HCT116 (cell line): ENCODE measurements around the gene ANKFN1. TPM values are rescaled to one million over a fixed set of nuclear protein-coding genes. Genes with fewer than 3 reads are reported as not detected.

Experiments used
- ATAC-seq: fragments of 200-7000 bp; cut with Tn5 transposase; 2 replicates; pipeline ENCODE4 v1.9.1; 2020; ENCODE audit warnings: mild to moderate bottlenecking, moderate library complexity
- BruUV-seq: library from RNA; stranded (reverse); fragments of 400-500 nt; replicated peaks from 2 replicates; lab custom pipeline; 2021; lab: Mats Ljungman, UMichigan
- CTCF ChIA-PET: fragments of 300-600 bp; sonication (Branson Sonifier 250); formaldehyde crosslinking; loops from one replicate; lab custom pipeline; 2021; ENCODE audit warnings: antibody characterized with exemption; lab: Charles Lee
- POLR2A ChIA-PET: fragments of 300-600, 350-600 bp; sonication (Branson Sonifier 250); formaldehyde crosslinking; loops from one replicate; lab custom pipeline; 2021; ENCODE audit warnings: antibody characterized with exemption; lab: Charles Lee
- RAD21 ChIA-PET, 2 experiments: fragments of 300-600 bp; sonication (Branson Sonifier 250); formaldehyde crosslinking; loops; one replicate each; lab custom pipeline; 2023; ENCODE audit warnings: low total read pairs in 2 of 2; ENCODE audit not compliant: uncharacterized antibody in 2 of 2, unreplicated experiment in 2 of 2, low non-redundant PET in 1 of 2; lab: Charles Lee
- DNase-seq: peaks from one replicate; pipeline ENCODE4 v3.0.0-alpha.2; 2010; ENCODE audit warnings: low read depth, low spot score
- H2AFZ ChIP-seq: fragments of 200-600 bp; shearing (Covaris generic), sonication (generic); 2 replicates; pipeline ENCODE4 v1.6.1; 2017; ENCODE audit warnings: low read depth, mixed run types, mixed read lengths, antibody characterized with exemption, low read length; ENCODE audit not compliant: poor library complexity, severe bottlenecking
- H3K27ac ChIP-seq: 2 replicates; pipeline ENCODE4 v1.5.1; 2012; ENCODE audit warnings: low read depth, low read length
- H3K27me3 ChIP-seq: fragments of 200-600 bp; sonication (generic); 2 replicates; pipeline ENCODE4 v1.6.1; 2016; ENCODE audit warnings: mixed run types, low read length, mixed read lengths; ENCODE audit not compliant: insufficient read depth
- H3K36me3 ChIP-seq, 2 experiments: fragments of 200-500 bp in 1 of 2; fragments of 200-600 bp in 1 of 2; sonication (Bioruptor generic) in 1 of 2; sonication (generic) in 1 of 2; 2 replicates each; pipeline versions ENCODE4 v1.5.1 to v1.6.1; 2014 to 2016; ENCODE audit warnings: low read length in 2 of 2, inconsistent platforms in 1 of 2, mixed read lengths in 1 of 2, mixed run types in 1 of 2; ENCODE audit not compliant: insufficient read depth in 2 of 2, control insufficient read depth in 1 of 2
- H3K4me1 ChIP-seq, 2 experiments: fragments of 200-600 bp in 1 of 2; sonication (generic) in 1 of 2; 2 replicates each; pipeline versions ENCODE4 v1.5.1 to v1.6.1; 2012 to 2017; ENCODE audit warnings: low read length in 2 of 2, inconsistent platforms in 1 of 2, mild to moderate bottlenecking in 1 of 2, mixed read lengths in 1 of 2, mixed run types in 1 of 2, moderate library complexity in 1 of 2; ENCODE audit not compliant: insufficient read depth in 2 of 2, control insufficient read depth in 1 of 2
- H3K4me2 ChIP-seq: fragments of 200-600 bp; sonication (generic); 2 replicates; pipeline ENCODE4 v1.6.1; 2017; ENCODE audit warnings: mixed run types, low read length, mixed read lengths
- H3K4me3 ChIP-seq, 2 experiments: fragments of 200-600 bp in 1 of 2; sonication (generic) in 1 of 2; replicated peaks in 1 of 2; 2 replicates each; pipeline ENCODE4 v1.5.1; 2011 to 2016; ENCODE audit warnings: low read length in 2 of 2, control low read depth in 1 of 2, low read depth in 1 of 2, mild to moderate bottlenecking in 1 of 2, mixed read lengths in 1 of 2, mixed run types in 1 of 2
- H3K79me2 ChIP-seq: fragments of 200-600 bp; sonication (generic); 2 replicates; pipeline ENCODE4 v1.6.1; 2017; ENCODE audit warnings: mild to moderate bottlenecking, mixed run types, low read length, moderate library complexity, mixed read lengths; ENCODE audit not compliant: insufficient read depth
- H3K9ac ChIP-seq: fragments of 200-600 bp; sonication (generic); 2 replicates; pipeline ENCODE4 v1.6.1; 2016; ENCODE audit warnings: low read length, mixed read lengths
- H3K9me2 ChIP-seq: fragments of 200-600 bp; sonication (generic), shearing (Covaris generic); 2 replicates; pipeline ENCODE4 v1.6.1; 2017; ENCODE audit warnings: mixed run types, mild to moderate bottlenecking, moderate library complexity; ENCODE audit not compliant: insufficient read depth
- H3K9me3 ChIP-seq, 2 experiments: fragments of 200-500 bp in 1 of 2; fragments of 200-600 bp in 1 of 2; sonication (Bioruptor generic) in 1 of 2; sonication (generic) in 1 of 2; 2 replicates each; pipeline ENCODE4 v1.6.1; 2014 to 2017; ENCODE audit warnings: low read length in 2 of 2, mixed read lengths in 2 of 2, inconsistent platforms in 1 of 2, low read depth in 1 of 2, mild to moderate bottlenecking in 1 of 2, mixed run types in 1 of 2, moderate library complexity in 1 of 2; ENCODE audit not compliant: control insufficient read depth in 1 of 2, insufficient read depth in 1 of 2
- H4K20me1 ChIP-seq: fragments of 200-600 bp; sonication (generic), shearing (Covaris generic); 2 replicates; pipeline ENCODE4 v1.6.1; 2017; ENCODE audit warnings: mixed run types, mild to moderate bottlenecking, moderate library complexity; ENCODE audit not compliant: insufficient read depth
- EZH2 ChIP-seq: fragments of 200-600 bp; sonication (generic); IDR thresholded peaks from 2 replicates; pipeline ENCODE4 v1.6.1; 2017; ENCODE audit warnings: antibody characterized with exemption, mixed run types
- EZH2phosphoT487 ChIP-seq: fragments of 200-600 bp; IDR thresholded peaks from 2 replicates; pipeline ENCODE4 v1.6.1; 2018; ENCODE audit warnings: antibody characterized with exemption, borderline replicate concordance
- JUND ChIP-seq: IDR thresholded peaks from 2 replicates; pipeline ENCODE4 v1.6.1; 2012
- POLR2A ChIP-seq: IDR thresholded peaks from 2 replicates; pipeline ENCODE4 v1.7.0; 2011; ENCODE audit warnings: borderline replicate concordance; ENCODE audit not compliant: insufficient read depth, insufficient read length; ENCODE audit errors: extremely low read depth
- POLR2AphosphoS5 ChIP-seq: IDR thresholded peaks from 2 replicates; pipeline ENCODE4 v1.6.1; 2011; ENCODE audit warnings: mild to moderate bottlenecking, low read depth, low read length, moderate library complexity
- RAD21 ChIP-seq: IDR thresholded peaks from 2 replicates; pipeline ENCODE4 v1.6.1; 2012; ENCODE audit warnings: low read depth, mild to moderate bottlenecking
- SIN3A ChIP-seq: IDR thresholded peaks from 2 replicates; pipeline ENCODE4 v1.6.1; 2012; ENCODE audit warnings: low read depth
- SP1 ChIP-seq: IDR thresholded peaks from 2 replicates; pipeline ENCODE4 v1.6.1; 2012; ENCODE audit warnings: low read depth
- TCF7L2 ChIP-seq: IDR thresholded peaks from 2 replicates; pipeline ENCODE4 v1.7.0; 2011; ENCODE audit warnings: borderline replicate concordance, inconsistent platforms; ENCODE audit not compliant: insufficient read depth, insufficient read length; ENCODE audit errors: extremely low read depth
- YY1 ChIP-seq: IDR thresholded peaks from 2 replicates; pipeline ENCODE4 v1.6.1; 2011; ENCODE audit warnings: low read length, low read depth, moderate library complexity, mild to moderate bottlenecking; ENCODE audit not compliant: insufficient replicate concordance; ENCODE audit errors: extremely low read depth
- ZFX ChIP-seq: fragments of 450-650 bp; IDR thresholded peaks from 2 replicates; pipeline ENCODE4 v1.6.1; 2017
- ZNF274 ChIP-seq: fragments of 200-500 bp; sonication (Bioruptor generic); IDR thresholded peaks from 2 replicates; pipeline ENCODE4 v1.6.1; 2014; ENCODE audit warnings: mild to moderate bottlenecking, low read depth, low read length, inconsistent platforms
- intact Hi-C: fragments of 100-400 bp; cut with micrococcal nuclease; formaldehyde crosslinking; loops from 2 replicates; pipeline ENCODE4 v1.10.0; 2022
- total RNA-seq: library from RNA; stranded (reverse); gene quantifications from one replicate; pipeline ENCODE4 v1.2.1, GENCODE V29; 2021; ENCODE audit not compliant: unreplicated experiment
- TF ChIP-seq, protein P1 (sequence below): IDR thresholded peaks from 2 replicates; pipeline ENCODE4 v1.6.1; 2012
- TF ChIP-seq, protein P2 (sequence below), 3 experiments: fragments of 200-600 bp in 1 of 3; sonication (generic) in 1 of 3; IDR thresholded peaks in 2 of 3; conservative IDR thresholded peaks in 1 of 3; 2 replicates each; pipeline ENCODE4 v1.5.1; 2012 to 2017; ENCODE audit warnings: low read depth in 2 of 3, low read length in 2 of 3, antibody characterized with exemption in 1 of 3, borderline replicate concordance in 1 of 3, control low read depth in 1 of 3, mild to moderate bottlenecking in 1 of 3, mixed read lengths in 1 of 3, mixed run types in 1 of 3, moderate library complexity in 1 of 3; ENCODE audit not compliant: insufficient read depth in 1 of 3

ANKFN1 gene
- total RNA-seq, 1 experiment from 2014 or later = 1.1 TPM

DNA sequence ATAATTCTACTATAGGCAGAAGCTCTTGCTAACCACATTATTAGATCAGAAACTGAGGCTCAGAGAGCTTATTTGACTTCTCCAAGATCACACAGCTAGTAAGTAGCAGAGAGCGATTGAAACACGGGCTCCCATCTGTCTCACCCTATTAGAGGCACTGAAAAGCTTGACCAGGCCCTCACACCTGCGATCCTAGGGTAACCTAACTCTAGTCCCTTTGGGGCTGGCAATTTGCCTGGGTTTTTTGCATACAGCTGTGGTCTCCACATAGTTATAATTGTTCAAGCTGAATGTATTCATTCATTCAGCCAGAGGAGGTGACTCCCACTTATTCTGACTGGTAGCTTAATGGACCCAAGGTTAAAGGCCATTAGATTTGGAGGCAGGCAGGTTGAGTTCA lies 121.2 kb downstream of the ANKFN1 start:
- ChIA-PET POLR2A (no interaction called here), RAD21 (no interaction called here)

More for the DNA sequence above, 121.2 kb downstream of the ANKFN1 start:
- no peak overlapping the region for H2AFZ ChIP-seq
- no peaks in the 10 kb centered on the region for H3K9me2 ChIP-seq
- TF ChIP-seq POLR2AphosphoS5 (no peak), JUND (no peak), ZFX (no peak), YY1 (no peak), SIN3A (no peak), TCF7L2 (no peak), EZH2 (no peak), ZNF274 (no peak), EZH2phosphoT487 (no peak), RAD21 (no peak), SP1 (no peak), POLR2A (no peak)
- TF ChIP-seq, protein P1, sequence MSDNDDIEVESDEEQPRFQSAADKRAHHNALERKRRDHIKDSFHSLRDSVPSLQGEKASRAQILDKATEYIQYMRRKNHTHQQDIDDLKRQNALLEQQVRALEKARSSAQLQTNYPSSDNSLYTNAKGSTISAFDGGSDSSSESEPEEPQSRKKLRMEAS = no peak
- TF ChIP-seq, protein P2, sequence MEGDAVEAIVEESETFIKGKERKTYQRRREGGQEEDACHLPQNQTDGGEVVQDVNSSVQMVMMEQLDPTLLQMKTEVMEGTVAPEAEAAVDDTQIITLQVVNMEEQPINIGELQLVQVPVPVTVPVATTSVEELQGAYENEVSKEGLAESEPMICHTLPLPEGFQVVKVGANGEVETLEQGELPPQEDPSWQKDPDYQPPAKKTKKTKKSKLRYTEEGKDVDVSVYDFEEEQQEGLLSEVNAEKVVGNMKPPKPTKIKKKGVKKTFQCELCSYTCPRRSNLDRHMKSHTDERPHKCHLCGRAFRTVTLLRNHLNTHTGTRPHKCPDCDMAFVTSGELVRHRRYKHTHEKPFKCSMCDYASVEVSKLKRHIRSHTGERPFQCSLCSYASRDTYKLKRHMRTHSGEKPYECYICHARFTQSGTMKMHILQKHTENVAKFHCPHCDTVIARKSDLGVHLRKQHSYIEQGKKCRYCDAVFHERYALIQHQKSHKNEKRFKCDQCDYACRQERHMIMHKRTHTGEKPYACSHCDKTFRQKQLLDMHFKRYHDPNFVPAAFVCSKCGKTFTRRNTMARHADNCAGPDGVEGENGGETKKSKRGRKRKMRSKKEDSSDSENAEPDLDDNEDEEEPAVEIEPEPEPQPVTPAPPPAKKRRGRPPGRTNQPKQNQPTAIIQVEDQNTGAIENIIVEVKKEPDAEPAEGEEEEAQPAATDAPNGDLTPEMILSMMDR (IDR thresholded peaks at IDR 0.05 in 2 of 3, conservative IDR thresholded peaks at IDR 0.05 in 1 of 3; ENCODE audit: borderline replicate concordance in 1 of 3, insufficient read depth in 1 of 3, low read depth in 2 of 3, low read length in 2 of 3) = no peak
- H3K79me2 ChIP-seq = no peaks in the 10 kb centered on the region
- no peak overlapping the region for H3K27ac ChIP-seq
- no peak overlapping the region for H3K4me3 ChIP-seq
- BruUV-seq = no TSS peak
- H3K9me3 ChIP-seq = no peaks in the 10 kb centered on the region
- no peaks in the 10 kb centered on the region for H3K27me3 ChIP-seq
- H3K4me2 ChIP-seq = no peak overlapping the region
- no peaks in the 10 kb centered on the region for H3K36me3 ChIP-seq
- CTCF ChIA-PET = no interaction called here
- no peak for ATAC-seq
- no peak for DNase-seq
- intact Hi-C loops = no loop called here
- no peaks in the 10 kb centered on the region for H3K4me1 ChIP-seq
- no peak overlapping the region for H3K9ac ChIP-seq
- no peaks in the 10 kb centered on the region for H4K20me1 ChIP-seq
